T-helper 1 cell (primary cell): Measurements from ENCODE around the gene LVRN.

Experiments
- DNase-seq, 5 donors: peaks; one replicate each; pipeline ENCODE4 v3.0.0-alpha.2; 2012 to 2020

Gene LVRN

GRCh38 chr5:116023619-116024018 is 61.3 kb downstream of the LVRN start:
- no peak for DNase-seq

GRCh38 chr5:116025866-116026265 is 63.6 kb downstream of the LVRN start:
- DNase-seq: no peak

- DNase-seq: no peak
Measured at GRCh38 chr5:116032094-116032517, 69.8 kb downstream of the LVRN start, which contains the start of gene ARL14EPL. Gene ARL14EPL, plus strand, starts transcription at chr5:116032472. Its CDS starts 18,994 bp downstream, at chr5:116051466.

GRCh38 chr5:116032991-116033390 is 70.7 kb downstream of the LVRN start:
- no peak for DNase-seq

GRCh38 chr5:116035123-116035522 is 72.8 kb downstream of the LVRN start:
- no peak for DNase-seq

GRCh38 chr5:116037236-116037822 is 75.1 kb downstream of the LVRN start:
- DNase-seq: no peak

- no peak for DNase-seq
Measured at GRCh38 chr5:116038817-116039216, 76.5 kb downstream of the LVRN start.

GRCh38 chr5:116042375-116042774 is 80.1 kb downstream of the LVRN start:
- DNase-seq: no peak

GRCh38 chr5:116044073-116044472 is 81.8 kb downstream of the LVRN start:
- DNase-seq: no peak

- DNase-seq: no peak
Measured at GRCh38 chr5:116045821-116046220, 83.5 kb downstream of the LVRN start.

GRCh38 chr5:116046261-116046660 is 84.0 kb downstream of the LVRN start:
- no peak for DNase-seq

GRCh38 chr5:116046823-116047222 is 84.5 kb downstream of the LVRN start:
- no peak for DNase-seq

- no peak for DNase-seq
Measured at GRCh38 chr5:116058346-116058936, 96.2 kb downstream of the LVRN start.

- DNase-seq: no peak
Measured at GRCh38 chr5:116062352-116062751, 100.1 kb downstream of the LVRN start.

GRCh38 chr5:116063950-116064349 is 101.7 kb downstream of the LVRN start:
- no peak for DNase-seq

- DNase-seq: peak in 2 of 5 donors; percentile 28 to 29
Measured at GRCh38 chr5:116068028-116068632, 105.9 kb downstream of the LVRN start.

GRCh38 chr5:116071211-116071610 is 108.9 kb downstream of the LVRN start:
- no peak for DNase-seq

GRCh38 chr5:116075191-116075831 is 113.0 kb downstream of the LVRN start:
- no peak for DNase-seq

- no peak for DNase-seq
Measured at GRCh38 chr5:116076496-116076895, 114.2 kb downstream of the LVRN start.
